Right lobe of liver (tissue), 4 donors: Measurements from ENCODE around the gene DNAJA4.

ENCODE experiments used
- POLR2A ChIP-seq: fragments of 450-650 bp; IDR thresholded peaks from one replicate; pipeline ENCODE4 v1.6.1; 2017; ENCODE audit warnings: antibody characterized with exemption, mild to moderate bottlenecking
- TF ChIP-seq, protein P1 (sequence below), 4 donors: fragments of 200-600 bp in 3 of 4; fragments of 450-650 bp in 1 of 4; IDR thresholded peaks; one replicate each; pipeline versions ENCODE4 v1.5.1 to v1.8.0; 2016 to 2022; ENCODE audit warnings: antibody characterized with exemption in 4 of 4, mild to moderate bottlenecking in 2 of 4
- donor health status: DM: no; HTN: no; CAD: no.
- donor health status: DM: no; HTN: no; CAD: no.
- donor health status: DM: no; HTN: yes; CAD: no.

DNA sequence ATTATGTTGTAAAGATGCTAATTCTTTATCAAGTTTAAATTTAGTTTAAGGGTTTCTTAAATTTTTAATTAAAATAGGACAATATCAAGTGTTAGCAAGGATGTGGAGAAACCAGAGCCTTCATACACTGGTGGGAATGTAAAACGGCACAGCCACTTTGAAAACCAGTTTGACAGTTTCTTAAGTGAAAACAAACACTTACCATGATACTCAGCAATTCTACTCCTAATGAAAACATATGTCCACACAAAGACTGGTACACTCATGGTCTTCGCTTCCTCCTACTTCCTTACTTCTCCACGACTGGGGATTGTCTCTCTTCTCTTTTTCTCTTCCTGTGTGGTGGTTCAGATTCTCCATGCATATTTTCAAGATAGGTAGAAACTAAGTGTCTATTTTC, 25.9 kb downstream of the DNAJA4 start:
- TF ChIP-seq, protein P1, sequence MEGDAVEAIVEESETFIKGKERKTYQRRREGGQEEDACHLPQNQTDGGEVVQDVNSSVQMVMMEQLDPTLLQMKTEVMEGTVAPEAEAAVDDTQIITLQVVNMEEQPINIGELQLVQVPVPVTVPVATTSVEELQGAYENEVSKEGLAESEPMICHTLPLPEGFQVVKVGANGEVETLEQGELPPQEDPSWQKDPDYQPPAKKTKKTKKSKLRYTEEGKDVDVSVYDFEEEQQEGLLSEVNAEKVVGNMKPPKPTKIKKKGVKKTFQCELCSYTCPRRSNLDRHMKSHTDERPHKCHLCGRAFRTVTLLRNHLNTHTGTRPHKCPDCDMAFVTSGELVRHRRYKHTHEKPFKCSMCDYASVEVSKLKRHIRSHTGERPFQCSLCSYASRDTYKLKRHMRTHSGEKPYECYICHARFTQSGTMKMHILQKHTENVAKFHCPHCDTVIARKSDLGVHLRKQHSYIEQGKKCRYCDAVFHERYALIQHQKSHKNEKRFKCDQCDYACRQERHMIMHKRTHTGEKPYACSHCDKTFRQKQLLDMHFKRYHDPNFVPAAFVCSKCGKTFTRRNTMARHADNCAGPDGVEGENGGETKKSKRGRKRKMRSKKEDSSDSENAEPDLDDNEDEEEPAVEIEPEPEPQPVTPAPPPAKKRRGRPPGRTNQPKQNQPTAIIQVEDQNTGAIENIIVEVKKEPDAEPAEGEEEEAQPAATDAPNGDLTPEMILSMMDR (IDR thresholded peaks at IDR 0.05) = no peak
- TF ChIP-seq POLR2A = no peak
